HPDE6-E6E7 (cell line): ENCODE results near the gene ELAVL2.
"Not testable (repeated sequence)": the region's sequence is repeated elsewhere in the genome, so short reads cannot be mapped to it uniquely, and the experiment has no call there.

Experiments
- DNase-seq: peaks from one replicate; pipeline ENCODE4 v3.0.0; 2011; ENCODE audit warnings: missing footprints; ENCODE audit errors: extremely low spot score

The ELAVL2 gene

GRCh38 chr9:23723048-23723447 is 103.0 kb downstream of the ELAVL2 start:
- DNase-seq: not testable (repeated sequence)

DNA sequence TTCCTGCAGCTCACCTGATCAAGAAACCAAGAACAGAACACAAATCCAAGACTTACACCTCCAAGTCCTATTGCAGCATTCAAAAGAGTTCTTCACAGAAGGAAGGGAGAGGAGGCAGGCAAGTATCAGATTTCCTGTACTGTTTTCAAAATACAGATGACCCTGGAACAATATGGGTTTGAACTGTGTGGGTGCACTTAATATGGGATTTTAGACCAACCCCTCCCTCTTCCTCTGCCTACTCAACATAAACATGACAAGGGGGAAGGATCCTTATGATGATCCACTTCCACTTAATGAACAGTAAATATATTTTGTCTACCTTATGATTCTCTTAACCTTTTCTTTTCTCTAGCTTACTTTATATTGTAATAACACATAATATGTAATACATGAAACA is 104.6 kb downstream of the ELAVL2 start:
- no peak for DNase-seq

GRCh38 chr9:23717505-23717904 is 108.5 kb downstream of the ELAVL2 start:
- DNase-seq: no peak

- DNase-seq: no peak
Measured at GRCh38 chr9:23707249-23707648, 118.8 kb downstream of the ELAVL2 start.

DNA sequence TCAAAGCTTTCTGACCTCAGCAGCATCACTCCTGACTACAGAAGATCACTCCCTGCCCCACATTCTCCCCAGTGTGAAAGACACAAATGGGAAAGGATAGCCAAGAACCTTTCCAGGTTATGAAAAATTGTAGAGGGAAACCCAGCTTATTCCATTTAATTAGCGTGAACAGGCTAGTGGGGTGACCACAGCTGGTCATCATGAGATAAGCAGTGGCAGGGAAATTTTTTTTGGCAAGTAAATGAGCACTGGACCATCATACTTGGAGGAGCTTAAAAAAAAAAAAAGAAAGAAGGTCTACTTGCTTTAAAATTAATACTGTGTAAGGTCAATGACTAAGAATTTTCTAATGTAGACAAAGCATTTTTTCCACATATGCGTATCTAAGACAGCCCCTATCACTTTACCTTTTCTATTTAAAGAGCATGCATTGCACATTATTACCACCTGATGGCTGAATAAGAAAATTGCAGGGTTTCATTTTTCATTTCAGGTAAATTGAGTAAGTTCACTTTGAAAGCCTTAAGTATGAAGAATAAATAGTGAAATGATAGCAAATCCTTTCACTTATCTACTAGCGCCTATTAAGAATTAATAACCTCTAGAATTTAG is 123.6 kb downstream of the ELAVL2 start:
- no peak for DNase-seq

GRCh38 chr9:23701291-23701690 is 124.7 kb downstream of the ELAVL2 start:
- no peak for DNase-seq

- DNase-seq: no peak
Measured at GRCh38 chr9:23700359-23700758, 125.7 kb downstream of the ELAVL2 start.

- DNase-seq: no peak
Measured at GRCh38 chr9:23698161-23698560, 127.9 kb downstream of the ELAVL2 start.

GRCh38 chr9:23695572-23695971 is 130.5 kb downstream of the ELAVL2 start:
- no peak for DNase-seq

DNA sequence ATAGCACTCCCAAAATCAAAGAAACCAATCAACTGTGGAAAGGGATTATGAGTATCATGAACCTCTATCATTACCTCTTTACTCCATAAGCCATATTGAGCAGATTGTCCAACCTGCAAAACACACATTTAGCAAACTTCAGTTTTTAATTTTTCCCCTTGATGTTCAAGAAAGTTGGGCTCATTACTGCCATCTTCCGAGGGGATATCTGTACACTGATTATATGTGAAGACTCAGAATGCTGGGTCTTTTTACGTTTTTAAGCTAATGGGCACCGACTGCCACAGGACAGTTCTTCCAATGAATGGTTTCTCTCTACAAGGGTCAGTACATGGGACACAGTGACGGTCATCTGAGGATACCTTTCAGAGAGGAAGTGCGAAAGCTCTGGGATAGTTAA is 132.7 kb downstream of the ELAVL2 start:
- DNase-seq: no peak

- DNase-seq: no peak
Measured at GRCh38 chr9:23686896-23687295, 139.1 kb downstream of the ELAVL2 start.

DNA sequence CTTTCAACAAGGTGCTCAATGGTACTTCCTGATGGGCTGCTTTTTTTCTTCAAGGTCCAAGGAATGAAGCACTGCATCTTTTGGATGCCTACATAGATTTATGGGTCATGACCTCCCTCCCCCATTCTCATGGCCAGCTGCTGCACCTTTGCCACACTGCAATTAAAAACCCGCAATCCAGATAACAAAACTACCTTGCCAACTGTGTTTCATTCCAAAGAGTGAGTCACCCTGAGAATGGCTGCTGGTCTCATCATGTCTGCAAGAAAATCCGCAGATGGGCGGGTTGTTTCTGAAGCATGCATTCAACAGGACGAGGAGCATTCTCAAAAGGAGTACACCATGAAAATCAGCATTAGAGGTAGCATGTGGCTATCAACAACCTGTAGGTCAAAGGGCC is 139.8 kb downstream of the ELAVL2 start:
- peak; percentile 63 for DNase-seq

DNA sequence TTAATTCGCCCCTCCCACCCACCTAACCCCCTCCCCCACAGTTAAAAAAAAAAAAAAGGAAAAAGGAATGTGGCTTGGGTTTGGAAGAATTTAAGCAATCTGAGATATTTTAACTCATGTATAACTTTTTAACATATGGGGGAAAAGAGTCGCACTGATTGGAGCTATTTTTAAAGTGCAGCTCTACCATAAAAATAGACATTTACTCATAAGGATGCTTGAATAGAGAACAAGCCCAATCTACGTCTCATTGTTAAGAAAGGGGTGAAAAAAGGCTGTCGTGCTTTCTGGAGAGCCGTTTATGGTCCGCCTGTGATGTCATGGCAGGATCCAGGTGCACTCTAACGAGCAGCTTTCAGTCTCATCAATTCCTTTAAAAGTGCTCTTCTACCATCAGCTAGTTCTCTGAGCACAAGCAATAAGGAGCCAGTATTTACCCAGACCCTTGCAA is 142.4 kb downstream of the ELAVL2 start:
- no peak for DNase-seq

DNA sequence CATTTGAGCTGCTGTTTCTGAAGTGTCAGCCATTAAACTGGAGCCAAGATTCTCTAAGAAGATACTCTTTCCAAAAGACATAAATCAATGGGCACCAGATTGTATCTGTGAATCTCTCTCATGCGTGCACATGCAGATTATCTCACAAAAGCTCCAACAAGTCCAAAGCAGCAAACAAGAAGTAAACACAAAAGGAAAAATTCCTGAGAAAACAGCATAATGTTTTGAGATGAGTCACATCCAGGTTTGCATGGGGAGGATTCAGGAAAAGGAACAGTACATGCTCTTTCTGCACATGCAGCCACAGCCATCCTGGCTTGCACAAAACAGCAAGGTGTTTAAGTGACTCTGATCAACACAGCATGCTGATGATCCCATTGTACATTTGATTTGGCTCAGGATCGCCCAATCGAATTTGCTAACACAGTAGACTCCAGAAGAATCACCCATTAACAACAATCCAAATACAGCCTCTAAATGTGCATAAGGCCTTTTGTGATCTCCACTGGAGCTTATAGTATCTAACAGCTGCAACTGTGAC is 143.1 kb downstream of the ELAVL2 start:
- peak; percentile 17 for DNase-seq

DNA sequence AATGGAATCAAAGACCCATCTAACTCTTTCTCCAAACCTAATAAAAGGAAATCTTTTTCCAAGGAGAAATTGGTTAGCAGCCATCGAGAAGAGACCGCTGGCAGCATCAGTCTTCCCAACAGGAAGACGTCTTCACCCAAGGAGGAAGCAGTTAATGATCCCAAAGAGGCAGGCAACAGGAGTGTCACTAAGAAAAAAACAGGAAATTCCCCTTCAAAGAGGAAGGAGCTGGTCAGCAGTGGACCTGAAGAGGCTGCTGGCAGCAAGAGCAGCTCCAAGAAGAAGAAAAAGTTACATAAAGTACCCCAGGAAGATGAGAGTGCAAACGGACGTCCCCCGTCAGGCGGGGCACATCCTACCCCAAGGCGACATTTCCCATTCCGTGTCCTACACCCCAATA is 143.7 kb downstream of the ELAVL2 start:
- no peak for DNase-seq

GRCh38 chr9:23677446-23677845 is 148.6 kb downstream of the ELAVL2 start:
- DNase-seq: no peak

DNA sequence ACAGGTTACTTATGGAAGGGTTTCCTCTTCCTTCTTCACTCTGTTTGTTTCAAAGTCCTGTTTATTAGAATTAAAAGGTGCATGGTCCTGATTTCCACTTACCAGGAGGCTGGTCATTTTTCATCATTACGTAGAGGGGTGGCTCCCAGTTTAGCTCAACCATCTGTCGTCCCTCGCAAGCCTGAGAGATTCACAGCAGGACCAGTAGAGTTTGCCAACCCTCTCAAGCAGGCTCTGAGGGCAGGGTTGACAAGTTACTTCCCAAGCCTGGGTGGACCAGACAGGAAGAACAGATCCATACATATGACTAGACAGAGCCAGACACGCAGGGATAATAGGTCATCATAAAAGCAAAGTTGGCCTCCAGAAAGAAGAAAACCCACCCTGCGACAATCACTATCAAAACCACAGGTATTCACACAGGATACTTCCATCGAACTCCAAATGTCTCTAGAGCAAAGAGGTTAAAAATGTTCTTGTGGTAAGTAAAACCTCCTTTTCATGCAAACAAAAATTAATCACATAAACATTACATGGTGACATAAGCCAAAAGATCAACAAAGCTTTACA is 151.9 kb downstream of the ELAVL2 start:
- DNase-seq: no peak

DNA sequence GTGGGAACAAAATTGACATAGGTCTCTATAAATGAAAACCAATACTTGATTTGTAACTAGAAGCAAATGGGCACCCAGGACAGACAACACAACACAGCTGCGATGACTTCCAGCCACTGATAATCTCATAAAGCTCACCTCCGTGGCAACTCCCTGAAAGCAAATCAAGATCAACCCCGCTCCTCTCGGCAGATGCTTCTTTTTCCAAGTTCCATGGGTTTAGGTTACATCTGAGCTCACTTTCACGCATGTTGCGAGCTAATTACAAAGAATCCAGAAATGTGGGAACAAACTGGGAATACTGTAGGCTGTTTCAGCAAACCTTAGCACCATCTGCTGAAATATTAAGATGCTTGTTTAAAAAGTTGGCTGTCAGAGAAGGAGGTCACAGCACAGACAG is 153.9 kb downstream of the ELAVL2 start:
- DNase-seq: no peak

- DNase-seq: no peak
Measured at GRCh38 chr9:23669776-23670175, 156.3 kb downstream of the ELAVL2 start.

DNA sequence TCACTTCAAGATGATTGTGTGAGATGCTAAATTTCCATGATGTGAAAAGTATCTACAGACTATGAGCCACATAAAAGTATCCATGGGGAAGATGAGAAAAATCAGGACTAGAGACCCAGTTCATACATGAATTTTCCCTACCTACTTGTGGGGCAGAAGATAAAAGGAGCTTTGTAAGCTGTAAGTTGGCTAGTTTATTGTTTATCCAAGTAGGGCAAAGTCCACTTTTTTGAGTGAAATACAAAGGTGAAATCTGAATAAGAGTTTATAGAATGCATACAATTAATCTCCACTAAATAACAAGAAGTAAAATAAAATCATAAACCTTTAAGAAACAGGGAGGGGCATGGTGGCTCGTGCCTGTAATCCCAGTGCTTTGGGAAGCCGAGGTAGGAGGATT is 160.4 kb downstream of the ELAVL2 start:
- DNase-seq: no peak

GRCh38 chr9:23665051-23665450 is 161.0 kb downstream of the ELAVL2 start:
- no peak for DNase-seq

DNA sequence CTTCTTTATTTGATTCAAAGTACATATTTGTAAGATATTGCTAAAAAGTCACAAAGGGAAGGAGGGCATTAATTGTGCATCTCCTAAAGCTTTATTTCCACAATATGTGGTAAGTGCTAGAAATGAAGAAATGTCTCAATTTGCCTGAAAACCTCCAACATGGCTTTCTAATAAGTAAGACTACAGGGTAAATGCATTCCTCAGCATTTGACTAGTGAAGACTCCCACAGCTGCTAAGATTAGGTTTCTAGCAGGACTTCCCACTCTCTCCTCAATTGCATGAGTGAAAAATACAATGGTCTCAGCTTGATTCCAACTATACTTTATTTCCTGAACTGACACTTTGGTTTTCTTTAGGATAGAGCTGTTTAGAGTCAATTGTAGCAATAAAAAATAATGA is 162.1 kb downstream of the ELAVL2 start:
- DNase-seq: no peak

DNA sequence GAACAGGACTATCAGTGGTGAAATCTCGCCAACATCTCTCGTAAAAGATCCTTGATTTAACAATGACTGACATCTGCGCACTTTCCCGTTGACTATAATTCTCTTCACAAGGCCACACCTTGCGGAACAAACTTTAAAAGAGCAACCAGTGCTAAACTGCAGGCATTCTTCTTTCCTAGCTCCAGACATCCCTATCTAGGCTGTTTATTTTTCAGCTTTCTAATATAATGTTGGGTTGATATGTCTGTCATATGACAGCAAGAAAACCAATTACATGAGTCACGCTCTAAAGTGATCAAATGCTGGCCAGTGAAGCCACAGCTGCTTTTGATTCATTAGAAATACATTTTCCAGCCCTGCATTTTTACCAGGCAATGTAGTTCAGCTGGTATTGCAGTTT is 162.5 kb downstream of the ELAVL2 start:
- DNase-seq: no peak

DNA sequence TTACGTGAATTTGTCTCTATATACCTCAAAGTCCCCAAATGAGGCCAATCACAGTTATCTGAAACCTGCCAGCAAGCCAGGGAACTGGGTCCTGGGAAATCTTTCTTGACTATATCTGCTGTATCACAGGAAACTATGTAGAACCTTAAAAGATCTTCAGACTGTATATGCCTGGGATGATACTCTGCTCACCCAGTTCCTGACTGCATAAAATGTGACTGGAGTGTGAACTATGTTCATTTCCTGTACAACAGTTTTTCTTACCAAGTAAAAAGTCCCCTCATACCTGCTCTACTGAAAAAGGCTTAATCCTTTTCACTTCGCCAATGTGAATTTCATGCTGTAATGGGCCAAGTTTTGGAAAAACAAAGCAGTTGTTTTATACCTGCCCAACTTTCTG is 162.9 kb downstream of the ELAVL2 start:
- no peak for DNase-seq
